HEK293T (cell line): ENCODE measurements around the gene TNRC6C.

Experiments
- ELF4 ChIP-seq: fragments of 450-650 bp; IDR thresholded peaks from 2 replicates; pipeline ENCODE4 v1.6.1; 2017; ENCODE audit warnings: antibody characterized with exemption
- FOXM1 ChIP-seq: fragments of 450-650 bp; IDR thresholded peaks from 2 replicates; pipeline ENCODE4 v1.6.1; 2017; ENCODE audit warnings: mild to moderate bottlenecking, borderline replicate concordance
- SUZ12 ChIP-seq: fragments of 450-650 bp; IDR thresholded peaks from 2 replicates; pipeline ENCODE4 v1.6.1; 2016; ENCODE audit warnings: mild to moderate bottlenecking
- TARDBP ChIP-seq: fragments of 450-650 bp; IDR thresholded peaks from 2 replicates; pipeline ENCODE4 v1.6.1; 2016

DNA sequence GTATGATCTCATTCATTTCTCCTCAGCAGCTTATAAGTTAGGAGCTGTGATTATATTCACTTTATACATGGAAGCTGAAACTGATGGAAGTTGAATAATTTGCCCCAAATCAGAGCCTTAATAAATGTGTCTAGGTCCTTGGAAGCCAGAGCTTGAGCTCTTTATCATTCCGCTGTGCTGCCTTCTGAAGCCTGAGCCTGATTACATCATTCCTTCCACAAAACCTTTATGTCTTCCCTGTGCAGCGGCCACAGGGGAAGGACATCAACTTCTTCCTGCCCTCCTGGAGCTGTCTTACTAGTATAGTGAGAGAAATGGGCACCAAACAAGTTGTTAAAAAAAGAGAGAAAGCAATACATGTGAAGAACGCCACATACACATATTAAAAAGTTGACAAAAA lies 6.8 kb downstream of the TNRC6C start:
- no peak for TF ChIP-seq FOXM1
- no peak for TF ChIP-seq ELF4
- no peak for TF ChIP-seq SUZ12
- no peak for TF ChIP-seq TARDBP
